MCF 10A (cell line): ENCODE measurements around the gene RAB36. TPM values are rescaled to one million over a fixed set of nuclear protein-coding genes. Genes with fewer than 3 reads are reported as not detected.

ENCODE experiments used
- BruUV-seq: library from RNA; stranded (reverse); fragments of 400-500 nt; replicated peaks from 2 replicates; lab custom pipeline; 2021; lab: Mats Ljungman, UMichigan
- CTCF ChIA-PET: fragments of 300-600 bp; sonication (Branson Sonifier 250); formaldehyde crosslinking; extraction: SDS; loops from one replicate; lab custom pipeline; 2021; ENCODE audit warnings: antibody characterized with exemption, inconsistent platforms; lab: Yijun Ruan, JAX
- POLR2A ChIA-PET: fragments of 300-600, 350-650 bp; sonication (Branson Sonifier 250); formaldehyde crosslinking; extraction: SDS; loops from one replicate; lab custom pipeline; 2020; ENCODE audit warnings: antibody characterized with exemption, inconsistent platforms; lab: Yijun Ruan, JAX
- DNase-seq: peaks from one replicate; pipeline ENCODE4 v3.0.0-alpha.2; 2018; ENCODE audit not compliant: unreplicated experiment
- H3K27ac Mint-ChIP-seq: one replicate; pipeline ENCODE4 v1.8.0; 2022; ENCODE audit warnings: mild to moderate bottlenecking, low read depth, mixed read lengths; ENCODE audit not compliant: unreplicated experiment
- H3K27me3 Mint-ChIP-seq: one replicate; pipeline ENCODE4 v1.8.0; 2022; ENCODE audit warnings: mixed read lengths; ENCODE audit not compliant: insufficient read depth, unreplicated experiment
- H3K36me3 Mint-ChIP-seq: one replicate; pipeline ENCODE4 v1.8.0; 2022; ENCODE audit warnings: mild to moderate bottlenecking, moderate library complexity, mixed read lengths; ENCODE audit not compliant: insufficient read depth, unreplicated experiment
- H3K4me1 Mint-ChIP-seq: one replicate; pipeline ENCODE4 v1.8.0; 2022; ENCODE audit warnings: mixed read lengths; ENCODE audit not compliant: insufficient read depth, unreplicated experiment
- H3K4me3 Mint-ChIP-seq: one replicate; pipeline ENCODE4 v1.8.0; 2022; ENCODE audit warnings: mild to moderate bottlenecking, moderate library complexity, mixed read lengths; ENCODE audit not compliant: unreplicated experiment
- H3K9me3 Mint-ChIP-seq: one replicate; pipeline ENCODE4 v1.8.0; 2022; ENCODE audit warnings: mixed read lengths; ENCODE audit not compliant: unreplicated experiment
- CTCF ChIP-seq: fragments of 200-600 bp; IDR thresholded peaks from one replicate; pipeline ENCODE4 v1.8.0; 2022; ENCODE audit warnings: antibody characterized with exemption, mild to moderate bottlenecking; ENCODE audit not compliant: unreplicated experiment
- intact Hi-C: fragments of 100-400 bp; cut with micrococcal nuclease; formaldehyde crosslinking; loops from 2 replicates; pipeline ENCODE4 v1.14.1; 2022
- total RNA-seq: library from RNA; stranded (reverse); gene quantifications from 2 replicates; pipeline ENCODE4 v1.2.3, GENCODE V29; 2022

Gene RAB36
- total RNA-seq, 1 experiment from 2014 or later = 8.5 TPM

DNA sequence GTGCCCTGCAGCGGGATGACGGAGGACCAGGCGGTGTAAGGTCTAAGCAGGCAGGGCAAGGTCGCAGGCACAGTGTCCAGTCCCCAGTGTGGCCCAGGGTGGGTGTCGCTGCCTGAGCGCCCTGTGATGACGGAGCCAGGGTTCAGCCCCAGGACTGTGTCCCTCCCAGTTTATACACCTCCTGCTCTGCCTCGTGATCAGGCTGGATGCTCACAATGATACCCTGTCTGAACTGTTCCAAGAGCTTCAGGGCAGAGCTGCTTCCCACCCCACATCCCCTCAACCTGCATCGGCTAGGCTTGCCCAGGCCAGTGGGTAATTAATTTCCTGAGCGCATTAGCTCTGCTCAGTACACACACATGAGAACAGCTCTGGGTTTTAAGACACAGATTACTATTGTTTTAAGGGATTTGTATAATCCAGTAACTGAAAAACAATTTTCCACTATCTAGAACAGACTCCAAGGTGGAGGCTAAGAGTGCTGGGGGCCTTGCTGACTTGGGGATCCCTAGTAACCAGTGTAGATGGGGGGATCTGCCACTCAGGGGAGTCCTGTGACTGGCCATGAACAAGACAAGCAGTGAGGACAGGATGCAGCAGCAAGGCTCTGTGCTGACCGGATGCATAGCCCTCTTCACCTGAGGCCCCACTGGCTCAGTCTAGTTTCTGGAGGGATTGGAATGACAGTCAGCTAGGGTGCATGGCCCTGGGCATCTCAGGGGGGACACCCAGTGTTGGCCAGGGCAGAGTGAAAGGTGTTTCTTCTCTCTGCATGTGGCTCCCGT is 40.9 kb upstream of the RAB36 start:
- no TSS peak for BruUV-seq
- Mint-ChIP-seq H3K4me3 (no peak overlapping the region), H3K27me3 (no peaks in the 10 kb centered on the region), H3K36me3 (no peaks in the 10 kb centered on the region), H3K9me3 (no peaks in the 10 kb centered on the region), H3K4me1 (no peaks in the 10 kb centered on the region), H3K27ac (no peak overlapping the region)
- TF ChIP-seq CTCF = no peak
- no peak for DNase-seq
- POLR2A ChIA-PET = no interaction called here
- CTCF ChIA-PET = interaction anchor here (0.7 to 1.4 kb wide), 2 partner anchors 24 to 210 kb away, joined by 4 to 6 read pairs; no protein-coding TSS in a partner anchor
- intact Hi-C loops = no loop called here

GRCh38 chr22:23105304-23105703 is 40.0 kb upstream of the RAB36 start:
- ChIA-PET CTCF (interaction anchor here (1.4 kb wide), 1 partner anchor 23 kb away, joined by 4 read pairs; no protein-coding TSS in a partner anchor), POLR2A (no interaction called here)
- H3K27ac Mint-ChIP-seq = no peak overlapping the region
- no peaks in the 10 kb centered on the region for H3K4me1 Mint-ChIP-seq
- no peaks in the 10 kb centered on the region for H3K36me3 Mint-ChIP-seq
- no peak for DNase-seq
- no peak for TF ChIP-seq CTCF
- H3K9me3 Mint-ChIP-seq = no peaks in the 10 kb centered on the region
- intact Hi-C loops = no loop called here
- BruUV-seq = no TSS peak
- no peaks in the 10 kb centered on the region for H3K27me3 Mint-ChIP-seq
- no peak overlapping the region for H3K4me3 Mint-ChIP-seq

GRCh38 chr22:23105919-23106318 is 39.4 kb upstream of the RAB36 start:
- no TSS peak for BruUV-seq
- Mint-ChIP-seq H3K4me1 (no peaks in the 10 kb centered on the region), H3K27me3 (no peaks in the 10 kb centered on the region), H3K36me3 (no peaks in the 10 kb centered on the region), H3K27ac (no peak overlapping the region), H3K9me3 (no peaks in the 10 kb centered on the region), H3K4me3 (no peak overlapping the region)
- CTCF ChIA-PET = interaction anchor here (1.4 kb wide), 1 partner anchor 22 kb away, joined by 4 read pairs; no protein-coding TSS in a partner anchor
- TF ChIP-seq CTCF = no peak
- POLR2A ChIA-PET = no interaction called here
- intact Hi-C loops = no loop called here
- DNase-seq = no peak

DNA sequence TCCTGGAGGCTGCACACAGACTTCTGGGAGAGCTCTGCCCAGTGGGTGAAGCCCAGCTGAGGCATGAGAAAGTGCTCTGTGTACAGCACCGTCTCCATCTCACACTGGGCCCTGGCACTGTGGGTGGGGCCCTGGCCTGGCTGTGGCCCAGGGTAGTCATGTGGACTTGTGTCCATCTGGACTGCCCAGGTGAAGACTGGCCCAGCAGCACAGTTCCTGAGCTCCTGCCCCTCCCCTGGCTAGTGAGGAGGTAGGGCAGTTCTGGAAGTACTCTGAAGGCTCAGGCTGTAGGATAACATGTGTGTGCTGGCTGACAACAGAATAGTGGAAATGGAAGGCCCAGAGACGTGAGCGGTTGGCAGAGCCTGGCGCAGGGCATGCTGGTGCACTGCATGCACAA is 38.9 kb upstream of the RAB36 start:
- CTCF ChIA-PET = no interaction called here
- intact Hi-C loops = no loop called here
- Mint-ChIP-seq H3K36me3 (no peaks in the 10 kb centered on the region), H3K4me3 (no peak overlapping the region), H3K27ac (no peak overlapping the region), H3K4me1 (no peaks in the 10 kb centered on the region), H3K27me3 (no peaks in the 10 kb centered on the region), H3K9me3 (no peaks in the 10 kb centered on the region)
- BruUV-seq = no TSS peak
- no peak for TF ChIP-seq CTCF
- POLR2A ChIA-PET = interaction anchor here (0.6 to 0.7 kb wide), 2 partner anchors 1072 to 1344 kb away, joined by 3 read pairs; no protein-coding TSS in a partner anchor
- no peak for DNase-seq
